Stimulated activated CD8-positive, alpha-beta memory T cell treated with anti-CD3 and anti-CD28 coated beads, Interleukin-2, amount 100 ng/mL, for 48 hours (primary cell): Measurements from ENCODE around the gene IL17D.
"Not testable (repeated sequence)": the region's sequence is repeated elsewhere in the genome, so short reads cannot be mapped to it uniquely, and the experiment has no call there.

Experiments used
- DNase-seq, 2 donors: peaks; one replicate each; pipeline ENCODE4 v3.0.0-alpha.2; 2020; ENCODE audit warnings: low read depth in 2 of 2

IL17D gene

GRCh38 chr13:20719783-20720182 is 16.3 kb downstream of the IL17D start:
- DNase-seq = no peak

GRCh38 chr13:20720499-20720898 is 17.0 kb downstream of the IL17D start:
- DNase-seq = no peak

- DNase-seq = no peak
These were observed 17.6 kb downstream of the IL17D start for GRCh38 chr13:20721058-20721453.

- no peak for DNase-seq
These were observed 18.2 kb downstream of the IL17D start for GRCh38 chr13:20721454-20722357.

- no peak for DNase-seq
These were observed 24.4 kb downstream of the IL17D start for GRCh38 chr13:20727856-20728255.

GRCh38 chr13:20728579-20729311 is 25.2 kb downstream of the IL17D start:
- no peak for DNase-seq

GRCh38 chr13:20729633-20730585 is 26.4 kb downstream of the IL17D start:
- no peak for DNase-seq

- DNase-seq = no peak
These were observed 35.1 kb downstream of the IL17D start for GRCh38 chr13:20738616-20739015.

- DNase-seq = no peak
These were observed 36.5 kb downstream of the IL17D start for GRCh38 chr13:20740021-20740420.

- not testable (repeated sequence) for DNase-seq
These were observed 40.4 kb downstream of the IL17D start for GRCh38 chr13:20743830-20744404.

- no peak for DNase-seq
These were observed 45.9 kb downstream of the IL17D start for GRCh38 chr13:20749377-20749776.

- no peak for DNase-seq
These were observed 50.5 kb downstream of the IL17D start for GRCh38 chr13:20754009-20754408.

GRCh38 chr13:20760872-20761271 is 57.4 kb downstream of the IL17D start:
- no peak for DNase-seq

- DNase-seq = no peak
These were observed 63.9 kb downstream of the IL17D start for GRCh38 chr13:20767309-20767943.

- DNase-seq = no peak
These were observed 65.6 kb downstream of the IL17D start for GRCh38 chr13:20769091-20769490.

- no peak for DNase-seq
These were observed 66.3 kb downstream of the IL17D start for GRCh38 chr13:20769834-20770233.
